Gastroesophageal sphincter (tissue), 4 donors: Measurements from ENCODE around the gene DDX52. TPM values are rescaled to one million over a fixed set of nuclear protein-coding genes. Genes with fewer than 3 reads are reported as not detected.

Experiments
- ATAC-seq: fragments of 150-250 bp; one replicate; pipeline ENCODE4 v1.9.1; 2016; ENCODE audit warnings: mild to moderate bottlenecking, moderate library complexity
- H3K27ac ChIP-seq, 4 donors: fragments of 200-600 bp; sonication (generic) in 3 of 4; 1 replicate in 3 of 4; 2 replicates in 1 of 4; pipeline ENCODE4 v1.5.1; 2016 to 2019
- H3K27me3 ChIP-seq: fragments of 200-600 bp; sonication (generic); one replicate; pipeline ENCODE4 v1.5.1; 2019
- H3K36me3 ChIP-seq, 2 donors: fragments of 200-600 bp; sonication (generic); one replicate each; pipeline ENCODE4 v1.5.1; 2019; ENCODE audit warnings: control low read depth in 1 of 2
- H3K4me1 ChIP-seq, 3 donors: fragments of 200-600 bp; sonication (generic); 1 replicate in 2 of 3; 2 replicates in 1 of 3; pipeline ENCODE4 v1.5.1; 2016 to 2019; ENCODE audit warnings: control low read depth in 2 of 3
- H3K4me3 ChIP-seq, 2 donors: fragments of 200-600 bp; sonication (generic); one replicate each; pipeline ENCODE4 v1.5.1; 2019; ENCODE audit warnings: mild to moderate bottlenecking in 1 of 2, moderate library complexity in 1 of 2
- H3K9me3 ChIP-seq, 3 donors: fragments of 200-600 bp; sonication (generic); one replicate each; pipeline ENCODE4 v1.5.1; 2017 to 2019; ENCODE audit warnings: control low read depth in 2 of 3
- CTCF ChIP-seq, 4 experiments: fragments of 200-600 bp in 2 of 4; fragments of 450-650 bp in 2 of 4; sonication (generic) in 1 of 4; IDR thresholded peaks; one replicate each; pipeline ENCODE4 v1.5.1; 2017 to 2019; ENCODE audit warnings: antibody characterized with exemption in 4 of 4, mild to moderate bottlenecking in 2 of 4, moderate library complexity in 2 of 4
- EP300 ChIP-seq: sonication (generic); formaldehyde crosslinking; IDR thresholded peaks from one replicate; pipeline ENCODE4 v1.6.1; 2017; ENCODE audit warnings: antibody characterized with exemption, mild to moderate bottlenecking
- POLR2A ChIP-seq, 2 donors: fragments of 450-650 bp; IDR thresholded peaks; one replicate each; pipeline ENCODE4 v1.6.1; 2017; ENCODE audit warnings: antibody characterized with exemption in 2 of 2, mild to moderate bottlenecking in 2 of 2, moderate library complexity in 1 of 2
- POLR2AphosphoS5 ChIP-seq: sonication (generic); formaldehyde crosslinking; IDR thresholded peaks from one replicate; pipeline ENCODE4 v1.6.1; 2017; ENCODE audit warnings: antibody characterized with exemption
- WGBS, 2 donors: methylation state at CpG; one replicate each; pipeline ENCODE4 v1.1.5; 2018; ENCODE audit warnings: low coverage in 1 of 2; 5-methylcytosine and 5-hydroxymethylcytosine counted together
- total RNA-seq, 4 donors: library from RNA; depleted of rRNA; stranded (reverse); fragments of >200 nt; gene quantifications; one replicate each; pipeline ENCODE4 v1.1.0, GENCODE V29; 2016

The DDX52 gene
- total RNA-seq, 4 donors from 2014 or later, result 16.4 to 29.9 (median 18.3) TPM

- peak overlapping the region in 2 of 4 donors; percentile 88 to 90 for H3K27ac ChIP-seq
- TF ChIP-seq EP300 (no peak), CTCF (IDR thresholded peaks at IDR 0.05) (no peak), POLR2AphosphoS5 (no peak), POLR2A (IDR thresholded peaks at IDR 0.05) (no peak)
- WGBS, 2 donors, result 3 to 51% methylated on average over 6 to 12 of the region's 26 CpGs
- peaks cover 0 to 49% (median 10%) of the 10 kb centered on the region in 3 donors for H3K4me1 ChIP-seq
- H3K9me3 ChIP-seq, result no peaks in the 10 kb centered on the region
- no peak for ATAC-seq
- peak overlapping the region; percentile 71 to 83 for H3K4me3 ChIP-seq
- no peaks in the 10 kb centered on the region for H3K27me3 ChIP-seq
- peaks cover 0 to 8% of the 10 kb centered on the region in 2 donors for H3K36me3 ChIP-seq
Measured at GRCh38 chr17:37607637-37608331, 35.5 kb downstream of the DDX52 start.

- Histone ChIP-seq H3K9me3 (no peaks in the 10 kb centered on the region), H3K36me3 (no peaks in the 10 kb centered on the region), H3K4me3 (no peak overlapping the region), H3K27ac (no peak overlapping the region), H3K27me3 (no peaks in the 10 kb centered on the region), H3K4me1 (peaks cover 0 to 49% (median 10%) of the 10 kb centered on the region in 3 donors)
- no peak for ATAC-seq
- no peak for TF ChIP-seq POLR2AphosphoS5
- TF ChIP-seq CTCF (IDR thresholded peaks at IDR 0.05), result no peak
- TF ChIP-seq EP300, result no peak
- TF ChIP-seq POLR2A (IDR thresholded peaks at IDR 0.05), result no peak
- WGBS, 2 donors, result 80 to 87% methylated on average over 7 of the region's 7 CpGs
Measured at GRCh38 chr17:37605813-37606505, 37.3 kb downstream of the DDX52 start.

GRCh38 chr17:37605081-37605480, 38.2 kb downstream of the DDX52 start:
- H3K27me3 ChIP-seq, result no peaks in the 10 kb centered on the region
- no peak overlapping the region for H3K27ac ChIP-seq
- no peak for ATAC-seq
- H3K4me3 ChIP-seq, result no peak overlapping the region
- peaks cover 0 to 5% of the 10 kb centered on the region in 2 donors for H3K36me3 ChIP-seq
- no peak for TF ChIP-seq CTCF (IDR thresholded peaks at IDR 0.05)
- no peak for TF ChIP-seq POLR2A (IDR thresholded peaks at IDR 0.05)
- TF ChIP-seq EP300, result no peak
- no peak for TF ChIP-seq POLR2AphosphoS5
- 54 to 76% methylated on average over 4 of the region's 4 CpGs for WGBS, 2 donors
- no peaks in the 10 kb centered on the region for H3K9me3 ChIP-seq
- H3K4me1 ChIP-seq, result peaks cover 0 to 49% (median 10%) of the 10 kb centered on the region in 3 donors

- no peak for ATAC-seq
- Histone ChIP-seq H3K27ac (no peak overlapping the region), H3K4me3 (no peak overlapping the region), H3K36me3 (peaks cover 0 to 10% of the 10 kb centered on the region in 2 donors), H3K27me3 (no peaks in the 10 kb centered on the region), H3K4me1 (peaks cover 0 to 44% (median 7%) of the 10 kb centered on the region in 3 donors), H3K9me3 (no peaks in the 10 kb centered on the region)
- WGBS, 2 donors, result 64 to 81% methylated on average over 5 to 6 of the region's 6 CpGs
- no peak for TF ChIP-seq POLR2AphosphoS5
- no peak for TF ChIP-seq CTCF (IDR thresholded peaks at IDR 0.05)
- no peak for TF ChIP-seq EP300
- no peak for TF ChIP-seq POLR2A (IDR thresholded peaks at IDR 0.05)
Measured at GRCh38 chr17:37604556-37604955, 38.7 kb downstream of the DDX52 start.

GRCh38 chr17:37598145-37598544, 45.1 kb downstream of the DDX52 start:
- TF ChIP-seq EP300 (no peak), CTCF (IDR thresholded peaks at IDR 0.05) (no peak), POLR2A (IDR thresholded peaks at IDR 0.05) (no peak), POLR2AphosphoS5 (no peak)
- Histone ChIP-seq H3K4me1 (no peaks in the 10 kb centered on the region), H3K36me3 (peaks cover 0 to 68% of the 10 kb centered on the region in 2 donors), H3K27me3 (no peaks in the 10 kb centered on the region), H3K27ac (no peak overlapping the region), H3K4me3 (no peak overlapping the region), H3K9me3 (no peaks in the 10 kb centered on the region)
- no peak for ATAC-seq
- 94 to 100% methylated on average over 2 of the region's 2 CpGs for whole genome bisulfite sequencing, 2 donors
